ENCODE data around the gene USP2. TPM values are rescaled to one million over a fixed set of nuclear protein-coding genes. Genes with fewer than 3 reads are reported as not detected.
"Not testable (repeated sequence)": the region's sequence is repeated elsewhere in the genome, so short reads cannot be mapped to it uniquely, and the experiment has no call there.

USP2 gene
- total RNA-seq, 2 donors from 2014 or later, result 7.9 to 11.6 TPM

- no peaks in the 10 kb centered on the region for H3K36me3 ChIP-seq
- no peak for DNase-seq
- no peak overlapping the region for H3K27ac ChIP-seq
- no peak for TF ChIP-seq CTCF (IDR thresholded peaks at IDR 0.05)
- no peaks in the 10 kb centered on the region for H3K27me3 ChIP-seq
- H3K4me3 ChIP-seq, result no peak overlapping the region
- H3K9me3 ChIP-seq, result no peaks in the 10 kb centered on the region
- no peaks in the 10 kb centered on the region for H3K4me1 ChIP-seq
- intact Hi-C loops (cut with DNase I), result no loop called here
- H3K9ac ChIP-seq (ENCODE audit: low read depth in 2 of 2, low read length in 2 of 2), result no peak overlapping the region
These were observed 28.2 kb upstream of the USP2 start for GRCh38 chr11:119409731-119410130.

DNA sequence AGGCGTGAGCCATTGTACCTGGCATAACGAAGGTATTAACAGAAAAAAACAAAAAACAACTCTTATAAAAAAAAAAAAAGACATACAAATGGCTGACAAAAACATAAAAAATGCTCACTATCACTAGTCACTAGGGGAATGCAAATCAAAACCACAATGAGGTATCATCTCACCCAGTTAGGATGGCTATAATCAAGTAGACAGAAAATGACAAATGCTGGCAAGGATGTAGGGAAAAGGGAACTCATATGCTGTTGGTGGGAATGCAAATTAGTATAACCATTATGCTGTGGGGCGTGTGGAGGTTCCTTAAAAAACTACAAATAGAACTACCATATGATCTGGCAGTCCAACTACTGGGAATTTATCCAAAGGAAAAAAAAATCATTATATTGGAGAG lies 24.5 kb upstream of the USP2 start:
- H3K4me3 ChIP-seq, result no peak overlapping the region
- no peaks in the 10 kb centered on the region for H3K27me3 ChIP-seq
- H3K36me3 ChIP-seq, result no peaks in the 10 kb centered on the region
- TF ChIP-seq CTCF (IDR thresholded peaks at IDR 0.05), result no peak
- no peaks in the 10 kb centered on the region for H3K9me3 ChIP-seq
- no peaks in the 10 kb centered on the region for H3K4me1 ChIP-seq
- H3K27ac ChIP-seq, result no peak overlapping the region
- intact Hi-C loops (cut with DNase I), result no loop called here
- H3K9ac ChIP-seq (ENCODE audit: low read depth in 2 of 2, low read length in 2 of 2), result no peak overlapping the region
- DNase-seq, result no peak

- H3K4me3 ChIP-seq; H3K36me3 ChIP-seq; intact Hi-C loops (cut with DNase I): not testable (repeated sequence)
These were observed 24.0 kb upstream of the USP2 start for GRCh38 chr11:119405448-119405847.

GRCh38 chr11:119404872-119405271 lies 23.4 kb upstream of the USP2 start:
- intact Hi-C loops (cut with DNase I), result no loop called here
- Histone ChIP-seq H3K36me3 (no peaks in the 10 kb centered on the region), H3K4me1 (no peaks in the 10 kb centered on the region), H3K27me3 (no peaks in the 10 kb centered on the region), H3K9me3 (no peaks in the 10 kb centered on the region), H3K9ac (ENCODE audit: low read depth in 2 of 2, low read length in 2 of 2) (no peak overlapping the region), H3K4me3 (no peak overlapping the region), H3K27ac (no peak overlapping the region)
- DNase-seq, result no peak
- TF ChIP-seq CTCF (IDR thresholded peaks at IDR 0.05), result no peak

More at GRCh38 chr11:119405448-119405847, 24.0 kb upstream of the USP2 start:
- H3K9me3 ChIP-seq; H3K27ac ChIP-seq; H3K4me1 ChIP-seq; DNase-seq; H3K27me3 ChIP-seq; H3K9ac ChIP-seq (ENCODE audit: low read depth in 2 of 2, low read length in 2 of 2): not testable (repeated sequence)

DNA sequence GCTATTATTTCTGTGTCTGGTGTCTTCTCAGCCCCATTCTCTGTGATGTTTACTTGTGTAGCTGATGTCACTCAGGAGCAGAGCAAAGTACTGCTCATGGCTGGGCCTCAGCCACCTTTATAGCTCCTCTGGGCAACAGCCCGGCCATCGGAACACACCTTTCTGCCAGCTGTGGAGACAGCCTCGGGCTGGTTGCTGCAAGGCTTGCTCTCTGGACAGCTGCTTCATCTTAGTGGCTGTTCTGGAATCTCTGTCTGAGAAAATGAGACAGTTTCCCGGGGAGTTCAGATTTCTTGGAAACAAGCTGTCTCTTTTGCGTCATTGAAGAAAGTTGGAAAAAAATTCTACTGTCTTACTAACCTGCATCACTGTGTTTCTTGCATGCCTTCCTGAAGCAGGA lies 21.5 kb upstream of the USP2 start:
- intact Hi-C loops (cut with DNase I), result no loop called here
- Histone ChIP-seq H3K4me3 (no peak overlapping the region), H3K36me3 (no peaks in the 10 kb centered on the region), H3K27me3 (no peaks in the 10 kb centered on the region), H3K9me3 (no peaks in the 10 kb centered on the region), H3K4me1 (no peaks in the 10 kb centered on the region), H3K9ac (ENCODE audit: low read depth in 2 of 2, low read length in 2 of 2) (no peak overlapping the region), H3K27ac (no peak overlapping the region)
- no peak for TF ChIP-seq CTCF (IDR thresholded peaks at IDR 0.05)
- no peak for DNase-seq

- H3K4me1 ChIP-seq, result no peaks in the 10 kb centered on the region
- no peak overlapping the region for H3K4me3 ChIP-seq
- H3K36me3 ChIP-seq, result no peaks in the 10 kb centered on the region
- no peaks in the 10 kb centered on the region for H3K9me3 ChIP-seq
- no peaks in the 10 kb centered on the region for H3K27me3 ChIP-seq
- no peak overlapping the region for H3K9ac ChIP-seq (ENCODE audit: low read depth in 2 of 2, low read length in 2 of 2)
- DNase-seq, result no peak
- intact Hi-C loops (cut with DNase I), result no loop called here
- H3K27ac ChIP-seq, result no peak overlapping the region
- no peak for TF ChIP-seq CTCF (IDR thresholded peaks at IDR 0.05)
These were observed 21.0 kb upstream of the USP2 start for GRCh38 chr11:119402470-119402869.
